PC-3 (cell line): ENCODE results near the gene ENAH. TPM values are rescaled to one million over a fixed set of nuclear protein-coding genes. Genes with fewer than 3 reads are reported as not detected.

Experiments used
- ATAC-seq: fragments of 200-7000 bp; cut with Tn5 transposase; 2 replicates; pipeline ENCODE4 v1.9.1; 2020; ENCODE audit warnings: mild to moderate bottlenecking, moderate library complexity
- BruUV-seq: library from RNA; stranded (reverse); fragments of 400-500 nt; replicated peaks from 2 replicates; lab custom pipeline; 2021; lab: Mats Ljungman, UMichigan
- CTCF ChIA-PET: fragments of 300-600 bp; sonication (Branson Sonifier 250); formaldehyde crosslinking; loops from one replicate; lab custom pipeline; 2022; ENCODE audit warnings: antibody characterized with exemption; lab: Charles Lee
- POLR2A ChIA-PET: fragments of 300-600 bp; sonication (Branson Sonifier 250); formaldehyde crosslinking; loops from one replicate; lab custom pipeline; 2022; ENCODE audit warnings: antibody characterized with exemption; ENCODE audit not compliant: unreplicated experiment; lab: Charles Lee
- DNase-seq: peaks from one replicate; pipeline ENCODE4 v3.0.0-alpha.2; 2015
- H2AFZ ChIP-seq: fragments of 300-600 bp; sonication (generic); 2 replicates; pipeline ENCODE4 v1.6.0; 2016; ENCODE audit warnings: antibody characterized with exemption, low read length
- H3F3A ChIP-seq: fragments of 300-600 bp; sonication (generic); one replicate; pipeline ENCODE4 v1.6.0; 2017; ENCODE audit warnings: antibody characterized with exemption, low read length, control low read depth, mild to moderate bottlenecking; ENCODE audit not compliant: unreplicated experiment
- H3K27ac ChIP-seq: fragments of 300-600 bp; sonication (generic); 2 replicates; pipeline ENCODE4 v1.5.1; 2016; ENCODE audit warnings: mild to moderate bottlenecking, low read length
- H3K27me3 ChIP-seq: fragments of 300-600 bp; sonication (generic); 2 replicates; pipeline ENCODE4 v1.6.1; 2016; ENCODE audit warnings: low read length, mixed read lengths
- H3K36me3 ChIP-seq: fragments of 300-600 bp; sonication (generic); 2 replicates; pipeline ENCODE4 v1.6.1; 2016; ENCODE audit warnings: low read depth, mixed run types, low read length, mixed read lengths
- H3K4me1 ChIP-seq: fragments of 300-600 bp; sonication (generic); 2 replicates; pipeline ENCODE4 v1.5.1; 2016; ENCODE audit warnings: low read length; ENCODE audit not compliant: insufficient read depth
- H3K4me2 ChIP-seq: fragments of 300-600 bp; sonication (generic); 2 replicates; pipeline ENCODE4 v1.6.0; 2016; ENCODE audit warnings: low read length
- H3K4me3 ChIP-seq: fragments of 300-600 bp; sonication (generic); 2 replicates; pipeline ENCODE4 v1.5.1; 2016; ENCODE audit warnings: mild to moderate bottlenecking, low read length, mixed read lengths
- H3K79me2 ChIP-seq: fragments of 300-600 bp; sonication (generic); 2 replicates; pipeline ENCODE4 v1.6.1; 2017; ENCODE audit warnings: low read length, mixed read lengths
- H3K9ac ChIP-seq: fragments of 300-600 bp; sonication (generic); 2 replicates; pipeline ENCODE4 v1.6.0; 2016; ENCODE audit warnings: mild to moderate bottlenecking, low read length
- H3K9me2 ChIP-seq: fragments of 300-600 bp; sonication (generic); replicated peaks from 2 replicates; pipeline ENCODE4 v1.6.1; 2016; ENCODE audit warnings: mixed run types, low read length, mixed read lengths
- H3K9me3 ChIP-seq: fragments of 300-600 bp; sonication (generic); 2 replicates; pipeline ENCODE4 v1.6.1; 2016; ENCODE audit warnings: low read length, mixed read lengths
- H4K20me1 ChIP-seq: fragments of 300-600 bp; sonication (generic); 2 replicates; pipeline ENCODE4 v1.6.1; 2016; ENCODE audit warnings: low read length, mixed read lengths
- CTCF ChIP-seq: fragments of 300-600 bp; sonication (generic); conservative IDR thresholded peaks from 2 replicates; pipeline ENCODE4 v1.5.1; 2017; ENCODE audit warnings: antibody characterized with exemption, low read depth, mild to moderate bottlenecking, low read length
- EZH2 ChIP-seq: fragments of 300-600 bp; sonication (generic); IDR thresholded peaks from one replicate; pipeline ENCODE4 v1.6.1; 2017; ENCODE audit warnings: antibody characterized with exemption, mild to moderate bottlenecking, low read length; ENCODE audit not compliant: unreplicated experiment
- EZH2phosphoT487 ChIP-seq: fragments of 300-600 bp; sonication (generic); IDR thresholded peaks from 2 replicates; pipeline ENCODE4 v1.6.1; 2018; ENCODE audit warnings: mild to moderate bottlenecking, antibody characterized with exemption, low read length, borderline replicate concordance
- intact Hi-C: fragments of 100-400 bp; cut with micrococcal nuclease; formaldehyde crosslinking; loops from 2 replicates; pipeline ENCODE4 v1.9.0; 2023
- total RNA-seq: library from RNA; depleted of rRNA; stranded (reverse); fragments of >200 nt; gene quantifications from 2 replicates; pipeline ENCODE4 v1.2.3, GENCODE V29; 2014

The ENAH gene
- total RNA-seq, 1 experiment from 2014 or later, result 96.6 TPM

GRCh38 chr1:225555821-225556220 lies 97.1 kb downstream of the ENAH start:
- no peaks in the 10 kb centered on the region for H4K20me1 ChIP-seq
- H3K27me3 ChIP-seq, result no peaks in the 10 kb centered on the region
- ATAC-seq (no peak), DNase-seq (no peak)
- POLR2A ChIA-PET, result interaction anchor here (0.5 kb wide), 1 partner anchor 20 kb away, joined by 3 read pairs; no protein-coding TSS in a partner anchor
- BruUV-seq, result no TSS peak
- intact Hi-C loops, result loop anchor here (2.0 kb wide), 1 partner anchor 95 kb away; no protein-coding TSS in a partner anchor
- no peak overlapping the region for H2AFZ ChIP-seq
- no peak overlapping the region for H3K4me2 ChIP-seq
- TF ChIP-seq CTCF (no peak), EZH2 (no peak), EZH2phosphoT487 (no peak)
- no peak overlapping the region for H3K9ac ChIP-seq
- 0 out of 2 replicates have a peak, but pooled peaks cover 10% of the 10 kb centered on the region for H3K79me2 ChIP-seq
- H3K9me2 ChIP-seq, result no peaks in the 10 kb centered on the region
- no peak overlapping the region for H3K27ac ChIP-seq
- peaks cover 5% of the 10 kb centered on the region for H3F3A ChIP-seq
- CTCF ChIA-PET, result no interaction called here
- H3K9me3 ChIP-seq, result no peaks in the 10 kb centered on the region
- no peak overlapping the region for H3K4me3 ChIP-seq
- no peaks in the 10 kb centered on the region for H3K4me1 ChIP-seq
- peaks cover 24% of the 10 kb centered on the region for H3K36me3 ChIP-seq

- Histone ChIP-seq H3K4me3 (no peak overlapping the region), H3K27me3 (no peaks in the 10 kb centered on the region), H3K4me1 (no peaks in the 10 kb centered on the region), H2AFZ (no peak overlapping the region), H3K4me2 (no peak overlapping the region), H3K79me2 (0 out of 2 replicates have a peak, but pooled peaks cover 17% of the 10 kb centered on the region), H4K20me1 (no peaks in the 10 kb centered on the region), H3K9me3 (no peaks in the 10 kb centered on the region), H3K36me3 (peaks cover 16% of the 10 kb centered on the region), H3K9me2 (no peaks in the 10 kb centered on the region), H3K27ac (no peak overlapping the region), H3K9ac (no peak overlapping the region), H3F3A (peaks cover 5% of the 10 kb centered on the region)
- CTCF ChIA-PET, result interaction anchor here (0.7 kb wide), 1 partner anchor 36 kb away, joined by 4 read pairs; no protein-coding TSS in a partner anchor
- peak; percentile 79 for DNase-seq
- POLR2A ChIA-PET, result no interaction called here
- ATAC-seq, result peak; percentile 61; the same call in 1 of the 2 replicates
- no TSS peak for BruUV-seq
- intact Hi-C loops, result loop anchor here (1.0 to 5.0 kb wide), 5 partner anchors 77 to 292 kb away; no protein-coding TSS in a partner anchor
- TF ChIP-seq EZH2 (no peak), CTCF (peak; percentile 81)
These were observed 98.6 kb downstream of the ENAH start for GRCh38 chr1:225554216-225554812.

GRCh38 chr1:225549821-225550220 lies 103.1 kb downstream of the ENAH start:
- TF ChIP-seq EZH2phosphoT487, result no peak
- TF ChIP-seq EZH2, result no peak
- no peak for TF ChIP-seq CTCF
- CTCF ChIA-PET, result no interaction called here
- H3F3A ChIP-seq, result peaks cover 5% of the 10 kb centered on the region
- no TSS peak for BruUV-seq
- H2AFZ ChIP-seq, result no peak overlapping the region
- H3K27ac ChIP-seq, result no peak overlapping the region
- H3K9me2 ChIP-seq, result no peaks in the 10 kb centered on the region
- intact Hi-C loops, result loop anchor here (5.0 kb wide), 1 partner anchor 73 kb away; no protein-coding TSS in a partner anchor
- no peak overlapping the region for H3K9ac ChIP-seq
- peaks cover 9% of the 10 kb centered on the region; the same call in 1 of the 2 replicates for H3K36me3 ChIP-seq
- POLR2A ChIA-PET, result interaction anchor here (0.5 kb wide), 1 partner anchor 17 kb away, joined by 6 read pairs; no protein-coding TSS in a partner anchor
- ATAC-seq, result no peak
- H3K4me3 ChIP-seq, result no peak overlapping the region
- no peaks in the 10 kb centered on the region for H3K27me3 ChIP-seq
- no peak overlapping the region for H3K4me2 ChIP-seq
- peaks cover 33% of the 10 kb centered on the region; the same call in 1 of the 2 replicates for H3K79me2 ChIP-seq
- H4K20me1 ChIP-seq, result no peaks in the 10 kb centered on the region
- no peaks in the 10 kb centered on the region for H3K4me1 ChIP-seq
- no peaks in the 10 kb centered on the region for H3K9me3 ChIP-seq
- no peak for DNase-seq
